Small intestine (tissue), 7 donors: ENCODE data around the gene NKAP. TPM values are rescaled to one million over a fixed set of nuclear protein-coding genes. Genes with fewer than 3 reads are reported as not detected.
"Not testable (repeated sequence)": the region's sequence is repeated elsewhere in the genome, so short reads cannot be mapped to it uniquely, and the experiment has no call there.

Experiments used
- DNase-seq, 2 donors: peaks; one replicate each; pipeline versions ENCODE4 v3.0.0 to v3.0.0-alpha.2; 2013
- FAIRE-seq: peaks from 2 replicates; lab custom pipeline; 2012; peaks lifted over from hg19 to GRCh38; lab: Jason Lieb, UNC
- H3K27ac ChIP-seq, 3 donors: one replicate each; pipeline ENCODE4 v1.5.1; 2013; ENCODE audit warnings: low read length in 2 of 3, mild to moderate bottlenecking in 2 of 3, control low read depth in 1 of 3, inconsistent platforms in 1 of 3, low read depth in 1 of 3, moderate library complexity in 1 of 3
- H3K27me3 ChIP-seq, 3 donors: one replicate each; pipeline ENCODE4 v1.6.1; 2013; ENCODE audit warnings: low read length in 3 of 3, inconsistent platforms in 1 of 3; ENCODE audit not compliant: control insufficient read depth in 3 of 3, insufficient read depth in 3 of 3
- H3K36me3 ChIP-seq, 3 donors: one replicate each; pipeline ENCODE4 v1.6.1; 2013; ENCODE audit warnings: low read length in 3 of 3, inconsistent platforms in 1 of 3, low read depth in 1 of 3, mild to moderate bottlenecking in 1 of 3, moderate library complexity in 1 of 3; ENCODE audit not compliant: control insufficient read depth in 3 of 3, insufficient read depth in 2 of 3
- H3K4me1 ChIP-seq, 3 donors: one replicate each; pipeline ENCODE4 v1.6.1; 2013; ENCODE audit warnings: low read length in 2 of 3, inconsistent platforms in 1 of 3, low read depth in 1 of 3, mild to moderate bottlenecking in 1 of 3, moderate library complexity in 1 of 3; ENCODE audit not compliant: control insufficient read depth in 3 of 3, insufficient read depth in 2 of 3
- H3K4me3 ChIP-seq, 3 donors: one replicate each; pipeline ENCODE4 v1.5.1; 2013; ENCODE audit warnings: low read length in 3 of 3, control low read depth in 1 of 3, inconsistent platforms in 1 of 3, low read depth in 1 of 3, mild to moderate bottlenecking in 1 of 3, moderate library complexity in 1 of 3
- H3K9me3 ChIP-seq, 2 donors: one replicate each; pipeline ENCODE4 v1.6.1; 2013; ENCODE audit warnings: low read depth in 1 of 2, low read length in 1 of 2; ENCODE audit not compliant: control insufficient read depth in 2 of 2, insufficient read depth in 1 of 2
- WGBS, 3 donors: extraction: QIAGEN DNeasy Blood & Tissue Kit; methylation state at CpG; one replicate each; pipeline ENCODE4 v1.1.7; 2013; 5-methylcytosine and 5-hydroxymethylcytosine counted together
- polyA plus RNA-seq, 4 donors: library from polyadenylated mRNA; stranded (reverse) in 3 of 4; unstranded in 1 of 4; fragments of 200-250 nt in 3 of 4; fragments of 120-200 nt in 1 of 4; gene quantifications; one replicate each; pipeline versions ENCODE4 v1.2.1 to v1.2.3, GENCODE V29; 2013
- donor health status: healthy with polysubstance abuse.
- donor health status: control.
- donor health status: control.
- donor health status: Bipolar disorder and iron deficiency.
- donor health status: healthy.

Gene NKAP
- polyA plus RNA-seq, 4 donors: 4.9 to 9.2 (median 5.0) TPM

DNA sequence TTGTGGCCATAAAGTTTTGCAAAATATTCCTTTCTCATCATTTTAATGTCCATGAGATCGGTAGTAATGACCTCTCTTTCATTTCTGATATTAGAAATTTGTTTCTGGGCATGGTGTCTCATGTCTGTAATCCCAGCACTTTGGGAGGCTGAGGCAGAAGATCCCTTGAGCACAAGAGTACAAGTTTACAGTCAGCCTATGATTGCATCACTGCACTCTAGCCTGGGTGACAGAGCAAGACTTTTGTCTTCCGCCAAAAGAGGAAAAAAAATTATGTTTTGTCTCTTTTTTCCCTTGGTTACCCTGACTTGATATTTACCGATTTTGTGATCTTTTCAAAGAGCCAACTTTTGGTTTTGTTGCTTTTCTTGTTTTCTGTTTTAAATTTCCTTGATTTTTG is 10.8 kb upstream of the NKAP start:
- H3K9me3 ChIP-seq: no peaks in the 10 kb centered on the region
- no peak overlapping the region for H3K4me3 ChIP-seq
- DNase-seq (no peak), FAIRE-seq (no peak)
- no peaks in the 10 kb centered on the region for H3K4me1 ChIP-seq
- 72 to 79% (median 74%) methylated on average over 3 of the region's 3 CpGs for WGBS, 3 donors
- H3K36me3 ChIP-seq: no peaks in the 10 kb centered on the region
- no peak overlapping the region for H3K27ac ChIP-seq
- no peaks in the 10 kb centered on the region for H3K27me3 ChIP-seq

DNA sequence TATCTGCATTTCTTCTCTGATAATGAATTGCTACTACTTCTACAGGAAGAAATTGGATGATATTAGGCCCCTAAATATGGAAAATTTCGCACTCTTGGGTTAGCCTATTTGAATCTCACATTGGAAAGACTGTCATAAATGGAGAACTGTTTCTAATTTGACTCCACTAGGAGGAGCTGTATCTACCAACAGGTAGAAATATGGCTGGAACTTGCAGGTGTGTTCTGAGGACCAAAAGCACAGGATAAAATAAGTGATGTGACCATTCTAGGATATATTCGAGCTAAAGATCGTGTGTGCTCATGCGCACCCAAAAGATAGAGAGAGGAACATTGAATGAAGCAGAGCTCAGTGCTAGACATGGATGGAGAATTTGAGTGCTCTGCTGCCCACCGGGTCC is 4.8 kb upstream of the NKAP start:
- Histone ChIP-seq H3K9me3 (no peaks in the 10 kb centered on the region), H3K4me3 (no peak overlapping the region), H3K4me1 (no peaks in the 10 kb centered on the region), H3K27me3 (no peaks in the 10 kb centered on the region), H3K36me3 (no peaks in the 10 kb centered on the region), H3K27ac (no peak overlapping the region)
- DNase-seq: no peak
- FAIRE-seq: no peak
- WGBS, 3 donors: 72 to 83% (median 82%) methylated on average over 5 of the region's 5 CpGs

DNA sequence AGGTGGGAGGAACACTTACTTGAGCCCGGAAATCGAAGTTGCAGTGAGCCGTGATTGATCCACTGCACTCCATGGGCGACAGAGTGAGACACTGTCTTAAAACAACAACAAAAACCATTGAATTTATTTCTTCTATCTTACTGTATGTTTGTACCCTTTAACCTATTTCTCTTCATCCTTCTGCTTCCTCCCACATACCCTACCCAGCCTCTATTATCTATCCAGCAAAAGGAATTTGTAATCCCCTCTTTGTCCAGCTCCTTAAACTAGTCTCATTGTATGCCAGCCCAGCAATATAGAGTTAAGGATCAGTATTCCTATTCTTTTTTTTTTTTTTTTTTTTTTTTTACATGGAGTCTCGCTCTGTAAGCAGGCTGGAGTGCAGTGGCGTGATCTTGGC is 1.9 kb upstream of the NKAP start:
- DNase-seq (no peak), FAIRE-seq (no peak)
- Histone ChIP-seq H3K27ac (no peak overlapping the region), H3K4me3 (no peak overlapping the region), H3K36me3 (no peaks in the 10 kb centered on the region), H3K9me3 (no peaks in the 10 kb centered on the region), H3K4me1 (peaks cover 0 to 6% (median 3%) of the 10 kb centered on the region in 3 donors), H3K27me3 (no peaks in the 10 kb centered on the region)
- WGBS, 3 donors: 71 to 79% (median 75%) methylated on average over 6 of the region's 6 CpGs

DNA sequence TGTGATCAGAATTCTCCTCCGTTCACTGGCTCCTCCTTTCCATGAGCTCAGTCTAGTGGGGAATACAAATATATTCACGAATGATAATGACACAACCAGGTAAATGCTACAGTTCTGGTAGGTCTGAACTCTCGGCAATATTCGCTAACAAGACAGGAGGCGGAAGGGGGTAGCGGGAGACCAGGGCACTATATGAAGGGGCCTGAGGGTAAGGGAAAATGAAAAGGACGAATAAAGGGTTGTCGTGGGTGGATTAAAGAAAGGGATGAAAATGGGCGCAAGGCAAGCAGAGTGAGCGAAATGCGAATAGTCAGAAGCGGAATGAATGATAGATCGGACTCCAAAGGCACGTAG is 743 bp downstream of the NKAP start:
- H3K36me3 ChIP-seq: no peaks in the 10 kb centered on the region
- no peaks in the 10 kb centered on the region for H3K27me3 ChIP-seq
- H3K27ac ChIP-seq: peak overlapping the region; percentile 69 to 97 (median 97)
- peak overlapping the region; percentile 60 to 87 (median 64) for H3K4me3 ChIP-seq
- no peak for DNase-seq
- peaks cover 0 to 6% (median 3%) of the 10 kb centered on the region in 3 donors for H3K4me1 ChIP-seq
- FAIRE-seq: no peak
- WGBS, 3 donors: 0 to 38% (median 2%) methylated on average over 14 of the region's 14 CpGs
- no peaks in the 10 kb centered on the region for H3K9me3 ChIP-seq

DNA sequence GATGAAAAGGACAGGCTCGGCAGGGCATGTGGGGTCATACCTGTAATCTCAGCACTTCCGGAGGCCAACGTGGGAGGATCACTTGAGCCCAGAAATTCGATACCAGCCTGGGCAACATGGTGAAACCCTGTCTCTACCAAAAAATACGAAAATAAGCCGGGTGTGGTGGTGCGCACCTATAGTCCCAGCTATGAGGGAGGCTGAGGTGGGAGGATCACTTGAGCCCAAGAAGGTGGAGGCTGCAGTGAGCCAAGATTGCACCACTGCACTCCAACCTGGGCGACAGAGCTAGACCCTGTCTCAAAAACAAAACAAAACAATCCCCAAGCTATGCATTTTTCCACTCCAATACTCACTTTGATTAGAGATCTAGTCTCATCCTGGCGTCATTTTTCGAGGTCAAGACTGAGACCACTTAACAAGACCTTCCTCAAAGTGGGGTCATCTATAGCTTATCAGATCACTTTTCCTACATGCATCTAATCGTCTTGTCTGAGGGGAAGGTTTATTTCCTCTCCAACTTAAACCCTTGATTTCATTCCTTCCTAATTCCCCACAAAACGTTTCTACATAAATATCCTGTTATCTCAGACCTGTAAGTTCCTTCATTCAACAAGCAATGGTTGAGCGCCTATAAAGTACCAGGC is 1.3 kb downstream of the NKAP start:
- FAIRE-seq (no peak), DNase-seq (peak in 1 of 2 donors; percentile 27)
- no peaks in the 10 kb centered on the region for H3K9me3 ChIP-seq
- H3K27me3 ChIP-seq: no peaks in the 10 kb centered on the region
- peak overlapping the region; percentile 60 to 87 (median 64) for H3K4me3 ChIP-seq
- H3K36me3 ChIP-seq: peaks cover 0 to 2% (median 0%) of the 10 kb centered on the region in 3 donors
- H3K4me1 ChIP-seq: peaks cover 0 to 6% (median 3%) of the 10 kb centered on the region in 3 donors
- 29 to 50% (median 44%) methylated on average over 13 of the region's 13 CpGs for WGBS, 3 donors
- H3K27ac ChIP-seq: peak overlapping the region in 2 of 3 donors; percentile 97

DNA sequence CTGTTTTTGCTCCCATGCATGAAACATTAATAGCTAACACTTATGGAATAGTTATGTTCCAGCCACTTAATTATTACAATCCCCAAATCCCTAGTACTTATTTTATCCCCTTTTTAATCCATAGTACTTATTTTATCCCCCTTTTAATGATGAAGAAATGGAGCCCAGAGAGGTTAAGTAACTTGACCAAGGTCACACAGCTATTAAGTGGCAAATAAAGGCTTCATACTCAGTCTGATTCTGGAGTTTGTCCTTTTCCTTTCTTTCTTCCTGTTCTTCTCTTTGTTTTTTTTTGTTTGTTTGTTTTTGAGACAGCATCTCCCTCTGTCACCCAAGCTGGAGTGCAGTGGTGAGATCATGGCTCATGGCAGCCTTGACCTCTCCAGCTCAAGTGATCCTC is 2.2 kb downstream of the NKAP start:
- Histone ChIP-seq H3K36me3 (peaks cover 0 to 2% (median 0%) of the 10 kb centered on the region in 3 donors), H3K9me3 (no peaks in the 10 kb centered on the region), H3K4me3 (no peak overlapping the region), H3K4me1 (peaks cover 0 to 6% (median 3%) of the 10 kb centered on the region in 3 donors), H3K27ac (no peak overlapping the region), H3K27me3 (no peaks in the 10 kb centered on the region)
- no peak for FAIRE-seq
- no peak for DNase-seq

DNA sequence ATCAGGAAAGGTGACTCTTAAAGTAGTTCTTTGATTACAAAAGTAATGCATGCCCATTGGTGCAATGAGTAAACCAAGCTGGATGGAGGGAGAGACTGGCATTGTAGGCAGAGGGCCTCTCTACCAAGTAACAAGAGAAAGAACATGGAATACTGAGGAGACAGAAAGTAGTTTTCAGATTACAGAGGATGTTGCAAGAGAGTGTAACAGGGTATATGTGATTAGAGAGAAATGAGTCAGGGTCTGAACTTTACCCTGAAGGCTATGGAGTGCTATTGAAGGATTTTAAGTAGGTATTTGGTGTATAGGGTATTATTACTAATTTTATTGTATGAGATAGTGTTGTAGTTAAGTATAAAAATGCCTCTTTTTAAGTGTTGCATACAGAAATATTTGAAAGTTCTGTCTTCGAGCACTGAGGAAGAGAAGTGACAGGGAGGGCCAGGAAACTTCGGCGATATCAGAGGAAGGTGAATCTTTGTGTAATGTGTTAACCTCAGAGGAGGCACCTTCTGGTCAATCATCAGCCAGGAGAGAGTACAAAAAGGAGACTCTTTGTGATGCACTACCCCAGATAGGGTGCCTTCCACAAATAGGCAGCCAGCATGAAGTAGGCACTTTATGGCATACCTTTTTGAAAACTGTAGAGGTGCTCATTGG is 8.2 kb downstream of the NKAP start:
- Histone ChIP-seq H3K4me1 (no peaks in the 10 kb centered on the region), H3K27ac (peak overlapping the region in 1 of 3 donors; percentile 60), H3K36me3 (peaks cover 4 to 15% (median 4%) of the 10 kb centered on the region in 3 donors), H3K27me3 (no peaks in the 10 kb centered on the region), H3K9me3 (no peaks in the 10 kb centered on the region), H3K4me3 (no peak overlapping the region)
- 90 to 96% (median 94%) methylated on average over 3 of the region's 3 CpGs for WGBS, 3 donors
- DNase-seq (peak in 1 of 2 donors; percentile 47), FAIRE-seq (no peak)

DNA sequence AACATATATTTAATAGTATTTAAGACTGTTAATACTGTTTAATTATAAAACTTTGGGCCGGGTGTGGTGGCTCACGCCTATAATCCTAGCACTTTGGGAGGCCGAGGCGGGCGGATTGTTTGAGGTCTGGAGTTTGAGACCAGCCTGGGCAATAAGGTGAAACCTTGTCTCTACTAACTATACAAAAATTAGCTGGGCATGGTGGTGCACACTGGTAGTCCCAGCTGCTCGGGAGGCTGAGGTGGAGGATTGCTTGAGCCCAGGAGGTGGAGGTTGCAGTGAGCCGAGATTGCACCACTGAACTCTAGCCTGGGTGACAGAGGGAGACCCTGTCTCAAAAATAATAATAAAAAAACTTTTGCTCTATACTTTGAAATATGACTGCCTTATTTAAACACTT is 21.2 kb downstream of the NKAP start:
- H3K36me3 ChIP-seq, H3K4me1 ChIP-seq, H3K27me3 ChIP-seq, DNase-seq, H3K9me3 ChIP-seq, H3K27ac ChIP-seq, H3K4me3 ChIP-seq, FAIRE-seq: not testable (repeated sequence)
- WGBS, 3 donors: 86 to 93% (median 90%) methylated on average over 5 to 7 of the region's 7 CpGs
